Urinary bladder (tissue), 4 donors: ENCODE data around the gene MPPED1. TPM values are rescaled to one million over a fixed set of nuclear protein-coding genes. Genes with fewer than 3 reads are reported as not detected.
A peak's percentile ranks its signal among the peaks of the same experiment; 100 is the strongest.

Source experiments
- DNase-seq: peaks from one replicate; pipeline ENCODE4 v3.0.0-alpha.2; 2015; ENCODE audit errors: extremely low spot score
- H3K27ac ChIP-seq: one replicate; pipeline ENCODE4 v1.5.1; 2013; ENCODE audit warnings: low read depth, mild to moderate bottlenecking, moderate library complexity
- H3K36me3 ChIP-seq: one replicate; pipeline ENCODE4 v1.6.1; 2013; ENCODE audit warnings: mild to moderate bottlenecking, moderate library complexity; ENCODE audit not compliant: insufficient read depth
- H3K4me1 ChIP-seq: one replicate; pipeline ENCODE4 v1.6.1; 2013; ENCODE audit warnings: mild to moderate bottlenecking, moderate library complexity; ENCODE audit not compliant: insufficient read depth
- H3K4me3 ChIP-seq: one replicate; pipeline ENCODE4 v1.5.1; 2013; ENCODE audit warnings: low read depth, low read length
- WGBS: extraction: QIAGEN DNeasy Blood & Tissue Kit; methylation state at CpG from one replicate; pipeline ENCODE4 v1.1.7; 2013; 5-methylcytosine and 5-hydroxymethylcytosine counted together
- polyA plus RNA-seq: library from polyadenylated mRNA; stranded (reverse); fragments of 200-250 nt; gene quantifications from one replicate; pipeline ENCODE4 v1.2.3, GENCODE V29; 2013
- total RNA-seq: library from RNA; depleted of rRNA; stranded (reverse); fragments of >200 nt; gene quantifications from one replicate; pipeline ENCODE4 v1.2.3, GENCODE V29; 2014
- donor health status: healthy with polysubstance abuse.
- donor health status: healthy.

MPPED1 gene
- total and polyA plus RNA-seq, 2 donors: 0.23 to 1.7 TPM

DNA sequence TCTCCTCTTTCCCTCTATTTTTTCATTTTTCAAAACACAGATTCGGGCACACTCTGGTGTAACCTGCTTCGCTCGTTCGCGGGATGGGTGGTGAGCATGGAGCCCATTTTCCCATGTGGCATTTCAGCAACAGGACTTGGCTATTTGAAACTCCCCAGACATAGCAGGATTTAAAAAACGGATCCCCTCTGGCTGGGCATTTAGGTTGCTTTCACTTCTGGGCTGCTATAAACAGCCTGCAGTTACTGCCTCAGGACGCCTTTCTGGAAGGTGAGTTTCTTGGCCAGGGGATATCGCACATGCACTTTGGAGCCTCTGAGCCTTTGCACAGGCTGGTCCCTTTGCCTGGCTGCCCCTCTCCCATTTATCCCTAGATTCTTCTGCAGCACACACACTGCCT is 2.8 kb upstream of the MPPED1 start:
- Histone ChIP-seq H3K4me3 (no peak overlapping the region), H3K36me3 (no peaks in the 10 kb centered on the region), H3K27ac (no peak overlapping the region), H3K4me1 (no peaks in the 10 kb centered on the region)
- DNase-seq: no peak
- 81% methylated on average over 8 of the region's 8 CpGs for WGBS

DNA sequence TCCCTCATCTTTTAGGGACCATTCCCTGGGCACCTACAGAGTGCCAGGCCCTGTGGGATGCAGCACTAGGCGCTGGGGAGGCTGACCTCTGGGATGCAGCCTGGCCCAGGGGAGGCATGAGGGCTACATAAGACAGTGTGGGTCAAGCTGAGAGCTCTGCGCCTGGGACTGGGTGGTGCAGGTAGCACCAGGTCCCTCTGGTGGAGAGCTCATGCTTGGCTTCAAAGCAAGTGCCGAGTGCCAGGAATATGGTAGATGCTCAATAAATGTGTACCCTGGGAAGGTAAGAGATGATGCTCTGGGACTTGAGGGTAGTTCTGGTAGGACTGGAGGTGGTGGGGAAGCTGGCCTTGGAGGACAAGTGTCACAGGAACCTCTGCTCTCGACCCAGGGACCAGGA is 2.0 kb upstream of the MPPED1 start:
- no peaks in the 10 kb centered on the region for H3K4me1 ChIP-seq
- H3K27ac ChIP-seq: no peak overlapping the region
- no peaks in the 10 kb centered on the region for H3K36me3 ChIP-seq
- no peak overlapping the region for H3K4me3 ChIP-seq
- DNase-seq: no peak
- 72% methylated on average over 4 of the region's 4 CpGs for WGBS

GRCh38 chr22:43411040-43411868 is 560 bp upstream of the MPPED1 start:
- no peak overlapping the region for H3K27ac ChIP-seq
- peak overlapping the region; percentile 41 for H3K4me3 ChIP-seq
- H3K36me3 ChIP-seq: no peaks in the 10 kb centered on the region
- H3K4me1 ChIP-seq: no peaks in the 10 kb centered on the region
- DNase-seq: no peak
- 7% methylated on average over 82 of the region's 83 CpGs for WGBS

DNA sequence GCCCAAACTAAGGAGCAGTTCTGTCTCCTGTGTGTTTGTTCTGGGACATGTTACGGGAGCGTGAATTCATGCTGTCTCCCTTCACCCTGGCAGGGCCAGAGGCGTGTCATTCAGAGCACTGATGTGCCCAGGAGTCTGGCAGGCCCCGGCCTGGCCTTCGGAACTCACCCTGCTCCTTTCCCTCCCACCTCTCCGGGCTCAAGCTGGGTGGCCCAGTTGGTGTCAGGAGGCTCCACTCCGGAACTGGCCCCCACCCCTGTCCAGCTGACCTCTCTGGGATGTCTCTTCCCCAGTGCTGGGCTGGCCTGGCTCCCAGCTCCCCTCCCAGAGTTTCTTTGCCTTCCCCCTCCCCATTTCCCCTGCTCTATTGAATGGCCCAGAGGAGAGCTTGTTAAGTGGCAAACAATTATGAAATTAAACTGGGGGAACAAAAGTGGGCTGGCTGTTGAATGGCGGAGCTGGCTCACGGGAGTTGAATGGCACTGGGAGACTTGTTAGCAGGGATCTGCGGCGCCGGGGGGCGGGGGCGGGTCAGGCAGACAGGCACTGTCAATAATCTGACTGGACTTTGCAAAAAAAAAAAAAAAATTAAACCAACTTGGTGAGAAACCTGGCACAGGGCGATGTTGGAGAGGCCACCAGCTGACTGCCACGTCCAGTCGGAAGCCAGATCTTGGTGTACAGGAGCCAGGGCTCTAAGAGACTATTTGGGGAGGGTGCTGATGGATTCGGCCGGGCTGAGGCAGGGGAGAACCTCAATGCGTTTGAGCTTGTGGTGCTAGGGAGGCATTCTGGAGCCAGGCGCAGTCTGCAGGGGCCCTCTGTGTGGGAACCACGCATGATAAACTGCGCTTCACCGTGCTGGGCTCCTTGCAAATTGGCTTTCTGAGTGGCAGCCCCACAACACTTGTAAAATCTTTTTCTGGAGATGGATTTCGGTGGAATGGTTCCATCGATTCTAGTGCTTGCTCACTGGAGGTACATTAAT is 1.3 kb downstream of the MPPED1 start:
- Histone ChIP-seq H3K4me3 (no peak overlapping the region), H3K36me3 (no peaks in the 10 kb centered on the region), H3K4me1 (no peaks in the 10 kb centered on the region), H3K27ac (no peak overlapping the region)
- no peak for DNase-seq
- 50% methylated on average over 26 of the region's 26 CpGs for WGBS

- no peak overlapping the region for H3K4me3 ChIP-seq
- no peak overlapping the region for H3K27ac ChIP-seq
- no peak for DNase-seq
- no peaks in the 10 kb centered on the region for H3K4me1 ChIP-seq
- H3K36me3 ChIP-seq: no peaks in the 10 kb centered on the region
- WGBS: 84% methylated on average over 11 of the region's 11 CpGs
Observed at GRCh38 chr22:43413826-43414225, 2.0 kb downstream of the MPPED1 start.

DNA sequence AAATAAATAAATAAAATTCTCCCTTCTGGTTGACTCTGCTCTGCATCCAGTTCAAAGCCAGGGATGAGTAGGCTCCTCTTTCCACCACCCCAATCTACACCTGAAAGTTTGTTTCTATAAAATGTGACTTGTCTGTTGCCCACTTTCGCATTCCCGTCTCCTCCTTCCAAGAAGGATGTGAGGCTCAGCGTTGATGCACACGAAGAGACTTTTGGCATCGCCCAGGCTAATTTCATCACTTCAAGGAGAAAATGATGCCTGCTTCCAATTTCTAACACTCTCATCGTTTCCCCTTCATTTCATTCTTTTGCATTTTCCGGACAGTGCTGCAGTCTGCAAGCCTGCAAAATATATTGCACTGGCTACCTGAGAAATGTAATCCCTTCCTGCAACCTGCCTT is 3.9 kb downstream of the MPPED1 start:
- DNase-seq: no peak
- Histone ChIP-seq H3K27ac (no peak overlapping the region), H3K4me3 (no peak overlapping the region), H3K4me1 (no peaks in the 10 kb centered on the region), H3K36me3 (no peaks in the 10 kb centered on the region)
- 70% methylated on average over 7 of the region's 7 CpGs for WGBS

DNA sequence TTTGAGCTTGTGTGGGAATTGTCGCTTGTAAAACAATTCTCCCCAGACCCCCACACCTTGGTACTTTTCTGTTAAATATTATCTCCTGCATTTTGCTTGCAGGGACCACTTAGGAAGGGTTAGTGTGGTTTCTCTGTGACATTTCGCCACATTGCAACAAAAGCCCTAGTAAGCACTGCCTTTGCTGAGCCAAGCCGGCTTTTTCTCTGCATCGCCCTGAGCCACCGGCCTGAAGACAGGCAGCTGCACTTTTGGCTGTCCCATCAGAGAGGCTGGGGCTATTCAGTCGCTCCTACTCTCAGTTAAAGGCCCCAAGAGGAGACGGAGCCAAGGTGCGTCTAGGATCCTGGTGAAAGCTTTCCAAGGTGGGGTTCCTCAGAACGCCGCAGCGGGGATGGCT is 5.7 kb downstream of the MPPED1 start:
- 71% methylated on average over 11 of the region's 11 CpGs for WGBS
- no peak overlapping the region for H3K27ac ChIP-seq
- DNase-seq: no peak
- no peak overlapping the region for H3K4me3 ChIP-seq
- H3K4me1 ChIP-seq: no peaks in the 10 kb centered on the region
- H3K36me3 ChIP-seq: no peaks in the 10 kb centered on the region

GRCh38 chr22:43418079-43418825 is 6.4 kb downstream of the MPPED1 start:
- DNase-seq: no peak
- WGBS: 76% methylated on average over 15 of the region's 15 CpGs

GRCh38 chr22:43419371-43420080 is 7.7 kb downstream of the MPPED1 start:
- Histone ChIP-seq H3K36me3 (no peaks in the 10 kb centered on the region), H3K27ac (no peak overlapping the region), H3K4me3 (no peak overlapping the region), H3K4me1 (no peaks in the 10 kb centered on the region)
- 74% methylated on average over 13 of the region's 13 CpGs for WGBS
- DNase-seq: no peak

More at GRCh38 chr22:43418079-43418825, 6.4 kb downstream of the MPPED1 start:
- Histone ChIP-seq H3K27ac (no peak overlapping the region), H3K36me3 (no peaks in the 10 kb centered on the region), H3K4me3 (no peak overlapping the region), H3K4me1 (no peaks in the 10 kb centered on the region)

GRCh38 chr22:43421046-43421665 is 9.3 kb downstream of the MPPED1 start:
- DNase-seq: no peak
- WGBS: 79% methylated on average over 36 of the region's 36 CpGs

DNA sequence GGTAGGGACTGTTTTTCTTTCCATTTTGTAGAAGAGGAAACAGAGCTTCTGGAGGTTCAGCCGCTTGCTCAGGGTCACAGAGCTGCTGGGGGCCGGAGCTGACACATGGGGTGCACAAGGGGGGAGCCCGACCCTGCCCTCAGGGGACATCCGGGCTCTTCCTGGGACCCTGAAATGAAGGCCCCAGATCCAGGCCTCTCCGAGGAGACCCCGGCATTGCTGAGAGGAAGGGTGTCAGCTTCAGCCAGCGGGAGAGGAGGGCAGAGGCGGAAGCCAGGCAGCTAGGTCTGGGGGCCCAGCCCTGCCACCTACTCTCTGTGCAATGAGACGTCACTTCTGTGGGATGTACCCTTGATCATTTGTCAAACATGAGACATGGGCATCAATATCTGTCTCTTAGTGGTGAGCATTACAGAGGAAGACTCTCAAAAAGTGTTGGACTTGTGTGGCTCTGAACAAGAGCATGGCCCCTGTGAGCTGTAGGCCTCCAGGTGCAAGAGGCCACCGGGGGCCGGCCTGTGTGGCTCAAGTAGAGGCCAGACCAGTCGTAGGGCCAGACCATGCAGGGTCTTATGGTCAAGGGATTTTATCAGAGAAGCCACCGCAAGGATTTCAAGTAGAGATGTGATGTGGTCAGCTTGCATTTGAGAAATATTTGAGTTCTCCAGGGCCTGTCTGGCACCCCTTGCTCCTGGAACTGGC is 10.3 kb downstream of the MPPED1 start:
- WGBS: 81% methylated on average over 13 of the region's 13 CpGs
- no peaks in the 10 kb centered on the region for H3K4me1 ChIP-seq
- DNase-seq: no peak
- H3K36me3 ChIP-seq: no peaks in the 10 kb centered on the region
- no peak overlapping the region for H3K4me3 ChIP-seq
- no peak overlapping the region for H3K27ac ChIP-seq

More at GRCh38 chr22:43421046-43421665, 9.3 kb downstream of the MPPED1 start:
- Histone ChIP-seq H3K27ac (no peak overlapping the region), H3K4me1 (no peaks in the 10 kb centered on the region), H3K4me3 (no peak overlapping the region), H3K36me3 (no peaks in the 10 kb centered on the region)

DNA sequence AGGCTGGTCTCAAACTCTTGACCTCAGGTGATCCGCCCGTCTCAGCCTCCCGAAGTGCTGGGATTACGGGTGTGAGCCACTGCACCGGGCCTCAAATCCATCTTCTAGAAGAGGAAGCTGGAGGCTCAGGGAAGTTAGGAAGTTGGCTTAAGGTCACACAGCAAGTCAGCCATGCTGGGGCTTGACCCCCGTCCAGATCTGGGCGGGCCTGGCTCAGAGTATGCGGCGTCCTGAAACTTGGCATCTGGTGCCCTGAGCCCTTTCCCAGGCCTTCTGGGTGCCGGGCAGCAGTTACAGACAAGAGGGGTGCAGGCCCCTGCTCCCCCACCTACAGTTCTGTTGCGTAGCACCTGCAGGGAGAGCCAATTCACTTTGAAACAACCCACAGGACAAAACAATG is 11.2 kb downstream of the MPPED1 start:
- 87% methylated on average over 11 of the region's 11 CpGs for WGBS
- Histone ChIP-seq H3K27ac (no peak overlapping the region), H3K4me1 (no peaks in the 10 kb centered on the region), H3K4me3 (no peak overlapping the region), H3K36me3 (no peaks in the 10 kb centered on the region)
- no peak for DNase-seq
